Activated CD4-positive, CD25-positive, alpha-beta regulatory T cell treated with anti-CD3 and anti-CD28 coated beads, Interleukin-2, amount 50 U/mL, for 24 hours (primary cell): ENCODE measurements around the gene KCNIP4.
A peak's percentile ranks its signal among the peaks of the same experiment; 100 is the strongest.

Experiments used
- ATAC-seq, 2 donors: fragments of 150-1000 bp; cut with Tn5 transposase; one replicate each; pipeline ENCODE4 v1.10.0; 2021; ENCODE audit warnings: mild to moderate bottlenecking in 1 of 2, moderate library complexity in 1 of 2

Gene KCNIP4

GRCh38 chr4:20700007-20700761, 1248.4 kb downstream of the KCNIP4 start, which contains the start of gene PACRGL:
PACRGL (plus strand) TSS chr4:20700458; CDS start chr4:20704482, 4,024 bp downstream.
- ATAC-seq = peak; percentile 99 to 100

DNA sequence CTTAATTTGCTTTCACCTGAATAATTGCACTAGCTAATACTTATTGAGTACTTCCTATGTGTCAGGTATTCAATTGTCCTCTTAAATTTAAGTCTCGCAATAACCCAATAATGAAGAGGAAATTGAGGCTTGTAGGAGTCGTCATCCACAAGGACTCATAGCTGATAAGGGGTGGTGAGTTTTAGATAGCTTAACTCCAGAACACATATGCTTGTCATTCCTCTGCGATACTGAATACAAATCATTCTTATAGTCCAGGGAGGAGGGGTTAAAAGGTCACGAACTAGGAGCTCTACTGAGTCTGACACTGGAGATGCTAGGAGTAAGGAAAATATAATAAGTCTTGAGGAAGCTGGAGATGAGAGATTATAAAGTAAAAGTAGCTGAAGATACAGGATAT, 1249.8 kb downstream of the KCNIP4 start:
- no peak for ATAC-seq

GRCh38 chr4:20698382-20698781, 1250.2 kb downstream of the KCNIP4 start:
- no peak for ATAC-seq

GRCh38 chr4:20696815-20697214, 1251.8 kb downstream of the KCNIP4 start:
- ATAC-seq = no peak

GRCh38 chr4:20687864-20688263, 1260.7 kb downstream of the KCNIP4 start:
- ATAC-seq = no peak

DNA sequence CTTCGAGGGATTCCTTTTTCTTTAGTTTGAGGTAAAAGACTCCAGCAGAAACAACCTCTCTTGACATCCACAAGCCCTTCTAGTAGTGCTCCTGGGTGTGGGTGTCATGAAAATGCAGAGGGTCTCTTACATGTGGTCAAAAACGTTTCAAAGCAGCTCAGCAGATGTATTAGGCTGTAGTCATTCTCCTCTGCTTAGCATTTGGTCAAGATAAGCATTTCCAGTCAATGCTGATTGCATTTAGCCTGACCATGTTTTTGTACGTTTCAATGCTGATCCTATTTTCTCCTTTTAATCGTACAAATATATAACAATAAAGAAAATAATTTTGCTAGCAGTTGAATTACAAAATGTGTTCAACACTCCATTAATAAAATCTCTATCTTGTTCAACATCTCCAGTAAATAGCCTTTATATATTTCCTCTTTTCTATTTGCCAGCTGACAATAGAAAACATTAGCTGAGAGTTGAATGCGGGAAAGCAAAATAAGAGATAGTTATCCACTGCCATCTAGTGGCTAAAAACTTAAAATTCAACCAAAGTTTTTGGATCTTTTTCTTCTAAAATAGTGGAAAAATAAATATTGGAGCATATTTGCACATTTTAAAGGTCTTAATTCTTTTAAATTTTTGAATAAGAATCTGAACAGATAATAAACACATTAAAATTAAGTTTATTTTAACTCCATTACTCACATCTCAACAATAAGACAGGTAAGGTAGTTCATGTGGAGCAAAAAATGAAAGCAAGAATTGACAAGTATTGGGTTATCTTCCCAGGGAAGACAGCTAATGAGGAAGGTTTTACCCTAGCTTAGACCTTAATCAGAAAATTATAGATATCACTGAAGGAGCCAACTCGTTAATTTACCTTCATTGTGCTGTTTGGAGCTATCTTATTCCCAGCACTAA, 1263.5 kb downstream of the KCNIP4 start:
- no peak for ATAC-seq

- ATAC-seq = no peak
Observed at GRCh38 chr4:20683766-20684165, 1264.8 kb downstream of the KCNIP4 start.

DNA sequence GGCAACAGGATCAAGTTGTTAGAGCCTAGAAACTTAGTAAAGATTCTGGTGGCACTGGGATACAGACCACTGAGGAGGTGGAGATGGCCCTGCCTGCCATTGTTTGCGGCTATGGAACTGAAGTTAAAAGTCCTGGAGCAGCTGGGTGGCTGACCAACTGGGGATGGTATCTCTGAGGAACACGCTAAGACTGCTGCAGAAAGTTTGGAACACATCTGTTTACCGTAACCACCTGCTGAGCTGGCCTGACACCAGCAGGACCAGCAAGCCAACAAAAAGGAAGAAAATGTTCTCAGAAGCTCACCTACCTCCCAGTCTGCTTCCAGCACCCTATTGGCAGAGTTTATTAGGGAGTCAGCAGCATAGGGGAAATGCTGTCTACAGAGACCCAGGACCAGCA, 1265.7 kb downstream of the KCNIP4 start:
- no peak for ATAC-seq

DNA sequence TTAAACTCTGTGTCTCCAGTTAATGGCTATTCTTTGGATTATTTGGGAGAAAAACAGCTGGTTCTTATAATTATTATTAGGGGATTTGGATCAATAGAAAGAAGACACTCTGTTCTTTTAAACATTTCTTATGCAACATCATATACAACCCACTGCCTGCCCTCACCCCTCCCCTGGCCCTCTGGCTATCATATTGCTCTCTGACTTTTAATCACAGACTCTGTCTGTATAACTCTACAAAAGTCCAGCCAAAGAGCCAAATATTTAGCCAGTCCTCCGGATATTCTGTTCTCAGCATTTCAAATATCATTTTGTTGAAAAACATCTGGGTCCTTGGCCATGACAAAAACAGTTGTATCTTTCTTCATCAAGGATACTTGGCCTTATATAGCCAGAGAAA, 1267.3 kb downstream of the KCNIP4 start:
- ATAC-seq = no peak

DNA sequence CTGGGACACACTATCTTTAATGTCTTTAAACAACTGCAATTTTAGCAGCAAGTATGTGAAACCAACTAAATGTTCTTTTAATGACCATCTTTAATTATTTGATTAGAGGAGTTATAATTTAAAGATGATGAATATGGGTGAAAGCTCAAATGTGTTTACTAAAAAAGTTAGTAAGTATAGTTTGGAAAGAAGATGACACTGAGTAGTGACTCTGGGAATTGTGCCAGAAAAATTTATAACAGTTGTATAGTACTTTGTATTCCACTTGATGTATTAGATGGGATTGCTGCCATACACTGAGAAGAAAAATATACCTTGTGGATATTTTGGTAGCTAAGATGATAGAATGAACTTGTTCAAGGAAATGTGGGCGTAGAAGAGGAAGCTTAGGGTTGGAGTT, 1267.8 kb downstream of the KCNIP4 start:
- no peak for ATAC-seq

DNA sequence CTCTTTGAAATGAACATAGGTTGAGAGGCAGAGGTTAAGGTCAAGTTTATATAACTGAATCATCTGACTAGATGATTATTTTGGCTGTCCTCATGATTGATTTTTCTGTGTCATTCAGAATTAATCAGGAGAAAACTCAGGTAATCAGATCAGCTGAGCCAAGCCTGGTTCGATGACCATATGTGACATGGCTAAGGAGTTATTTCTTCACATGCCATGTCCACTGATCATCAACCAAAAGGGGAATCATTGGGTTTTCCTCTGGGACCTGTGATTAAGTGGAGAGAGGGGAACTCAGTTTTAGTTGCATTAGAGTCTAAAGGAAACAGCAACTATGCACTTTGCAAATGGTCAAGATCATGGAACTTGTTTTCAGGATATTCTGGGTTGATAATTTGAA, 1268.6 kb downstream of the KCNIP4 start:
- ATAC-seq = no peak
